DND-41 (cell line): ENCODE results near the gene TTC23.

ENCODE experiments used
- ATAC-seq: fragments of 200-7000 bp; cut with Tn5 transposase; 3 replicates; pipeline ENCODE4 v1.9.1; 2021; ENCODE audit warnings: low read depth; ENCODE audit not compliant: insufficient read depth
- DNase-seq: peaks from one replicate; pipeline ENCODE4 v3.0.0-alpha.2; 2020
- H2AFZ ChIP-seq: 2 replicates; pipeline ENCODE4 v1.6.0; 2012; ENCODE audit warnings: low read depth, low read length
- H3K27ac ChIP-seq: 2 replicates; pipeline ENCODE4 v1.5.1; 2012; ENCODE audit warnings: low read length, inconsistent platforms
- H3K27me3 ChIP-seq: fragments of 200-600 bp; sonication (generic); 2 replicates; pipeline ENCODE4 v1.6.0; 2012; ENCODE audit warnings: low read length, mild to moderate bottlenecking, inconsistent platforms; ENCODE audit not compliant: insufficient read depth, poor library complexity
- H3K36me3 ChIP-seq: 2 replicates; pipeline ENCODE4 v1.5.1; 2012; ENCODE audit warnings: low read length, inconsistent platforms; ENCODE audit not compliant: insufficient read depth
- H3K4me1 ChIP-seq: 2 replicates; pipeline ENCODE4 v1.5.1; 2012; ENCODE audit warnings: mild to moderate bottlenecking, low read length; ENCODE audit not compliant: insufficient read depth
- H3K4me2 ChIP-seq: 2 replicates; pipeline ENCODE4 v1.6.0; 2012; ENCODE audit warnings: mild to moderate bottlenecking, moderate library complexity, low read length, inconsistent platforms; ENCODE audit not compliant: insufficient read depth
- H3K4me3 ChIP-seq, 2 experiments: fragments of 200-600 bp in 1 of 2; shearing (Covaris generic) in 1 of 2; 2 replicates each; pipeline ENCODE4 v1.5.1; 2012 to 2016; ENCODE audit warnings: inconsistent platforms in 2 of 2, low read length in 2 of 2, mild to moderate bottlenecking in 2 of 2, low read depth in 1 of 2, moderate library complexity in 1 of 2
- H3K79me2 ChIP-seq: 2 replicates; pipeline ENCODE4 v1.6.0; 2012; ENCODE audit warnings: low read length, inconsistent platforms; ENCODE audit not compliant: insufficient read depth
- H3K9ac ChIP-seq: 2 replicates; pipeline ENCODE4 v1.6.0; 2012; ENCODE audit warnings: low read depth, mild to moderate bottlenecking, inconsistent platforms, low read length, moderate library complexity
- H3K9me3 ChIP-seq: 2 replicates; pipeline ENCODE4 v1.5.1; 2012; ENCODE audit warnings: low read length, moderate library complexity, mild to moderate bottlenecking, inconsistent platforms; ENCODE audit not compliant: insufficient read depth, severe bottlenecking
- H4K20me1 ChIP-seq: 2 replicates; pipeline ENCODE4 v1.6.0; 2012; ENCODE audit warnings: low read length; ENCODE audit not compliant: insufficient read depth
- CTCF ChIP-seq: IDR thresholded peaks from 2 replicates; pipeline ENCODE4 v1.5.1; 2012; ENCODE audit warnings: borderline replicate concordance, low read length, moderate library complexity, mild to moderate bottlenecking; ENCODE audit not compliant: poor library complexity, severe bottlenecking; ENCODE audit errors: extremely low read depth
- EZH2 ChIP-seq: IDR thresholded peaks from 3 replicates; pipeline ENCODE4 v1.6.1; 2012; ENCODE audit warnings: borderline replicate concordance, low read depth, mild to moderate bottlenecking, moderate library complexity, low read length, inconsistent platforms; ENCODE audit not compliant: severe bottlenecking

TTC23 gene

DNA sequence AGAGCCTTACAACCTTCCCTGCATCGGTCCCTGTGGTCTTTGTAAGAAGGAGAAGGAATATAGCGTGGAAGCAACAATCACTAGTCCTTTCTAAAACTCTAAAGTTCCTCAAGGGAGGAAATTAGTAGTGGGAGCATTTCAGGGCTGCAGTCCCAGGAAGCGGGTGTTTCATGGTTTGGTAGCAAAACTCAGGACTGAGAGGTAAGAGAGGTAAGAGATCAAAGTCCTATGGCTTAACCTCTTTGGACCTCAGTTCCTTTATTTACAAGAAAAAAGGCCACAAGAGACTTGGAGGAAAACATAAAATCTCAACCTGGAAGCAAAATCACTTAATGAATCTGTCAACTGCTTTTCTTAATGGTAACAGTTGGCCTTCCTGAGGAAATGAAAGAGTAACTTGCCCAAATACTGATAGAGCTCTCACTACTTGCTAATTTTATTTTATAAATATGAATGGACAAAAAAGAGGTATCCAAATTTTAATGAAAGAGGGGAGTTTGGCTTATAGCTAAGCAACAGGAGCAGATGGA is 16.2 kb upstream of the TTC23 start:
- TF ChIP-seq EZH2 (no peak), CTCF (no peak)
- ATAC-seq (no peak), DNase-seq (no peak)
- Histone ChIP-seq H3K4me2 (no peak overlapping the region), H3K9ac (no peak overlapping the region), H3K36me3 (no peaks in the 10 kb centered on the region), H3K4me1 (no peaks in the 10 kb centered on the region), H3K4me3 (no peak overlapping the region), H4K20me1 (no peaks in the 10 kb centered on the region), H3K27me3 (no peaks in the 10 kb centered on the region), H2AFZ (no peak overlapping the region), H3K79me2 (no peaks in the 10 kb centered on the region), H3K9me3 (no peaks in the 10 kb centered on the region), H3K27ac (no peak overlapping the region)

- no peaks in the 10 kb centered on the region for H3K79me2 ChIP-seq
- no peaks in the 10 kb centered on the region for H3K4me1 ChIP-seq
- H3K4me2 ChIP-seq = no peak overlapping the region
- no peaks in the 10 kb centered on the region for H3K36me3 ChIP-seq
- H3K27ac ChIP-seq = no peak overlapping the region
- H2AFZ ChIP-seq = no peak overlapping the region
- H3K9ac ChIP-seq = no peak overlapping the region
- ATAC-seq (peak; percentile 42; the same call in 2 of the 3 replicates), DNase-seq (no peak)
- H3K4me3 ChIP-seq = no peak overlapping the region
- no peaks in the 10 kb centered on the region for H4K20me1 ChIP-seq
- no peaks in the 10 kb centered on the region for H3K9me3 ChIP-seq
- no peaks in the 10 kb centered on the region for H3K27me3 ChIP-seq
- TF ChIP-seq CTCF (no peak), EZH2 (no peak)
Measured at GRCh38 chr15:99264125-99264524, 14.7 kb upstream of the TTC23 start.

DNA sequence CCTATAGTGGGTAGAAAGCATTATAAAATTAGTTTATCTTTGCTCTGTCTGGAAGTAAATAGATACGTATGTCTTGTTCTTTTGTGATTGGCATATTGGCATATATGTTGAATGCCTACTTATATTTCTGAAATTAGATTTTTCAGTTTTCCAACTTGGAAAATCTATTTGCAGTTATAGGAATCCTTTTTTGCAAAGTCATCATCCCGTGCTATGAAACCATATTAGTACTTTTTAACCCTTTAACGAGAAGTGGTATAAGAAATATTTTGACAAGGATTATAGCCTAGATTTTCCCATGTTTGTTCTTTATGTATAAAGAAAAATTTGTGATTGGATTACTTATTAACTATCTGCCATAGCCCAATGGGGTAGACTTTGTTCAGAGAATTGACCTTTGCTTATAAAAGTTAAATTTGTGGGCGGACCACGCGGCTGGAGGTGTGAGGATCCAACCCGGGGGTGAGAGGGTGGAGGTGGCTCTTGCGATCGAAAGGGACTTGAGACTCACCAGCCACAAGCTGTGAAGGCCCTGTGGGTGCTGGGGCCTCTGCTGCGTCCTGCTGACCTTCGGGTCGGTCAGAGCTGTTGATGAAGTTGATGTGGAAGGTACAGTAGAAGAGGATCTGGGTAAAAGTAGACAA is 7.8 kb upstream of the TTC23 start:
- H3K9ac ChIP-seq = no peak overlapping the region
- peaks cover 11% of the 10 kb centered on the region; the same call in 1 of the 2 replicates for H3K36me3 ChIP-seq
- H2AFZ ChIP-seq = no peak overlapping the region
- peaks cover 22% of the 10 kb centered on the region for H3K4me1 ChIP-seq
- no peak for TF ChIP-seq CTCF
- no peak for TF ChIP-seq EZH2
- H3K4me2 ChIP-seq = no peak overlapping the region
- no peak for DNase-seq
- no peaks in the 10 kb centered on the region for H3K27me3 ChIP-seq
- ATAC-seq = no peak
- H4K20me1 ChIP-seq = no peaks in the 10 kb centered on the region
- no peak overlapping the region for H3K27ac ChIP-seq
- peaks cover 16% of the 10 kb centered on the region for H3K79me2 ChIP-seq
- H3K9me3 ChIP-seq = no peaks in the 10 kb centered on the region
- no peak overlapping the region for H3K4me3 ChIP-seq
